H9 (cell line): ENCODE measurements around the gene CDK6. TPM values are rescaled to one million over a fixed set of nuclear protein-coding genes. Genes with fewer than 3 reads are reported as not detected.

Experiments
- DNase-seq: peaks from one replicate; pipeline ENCODE4 v3.0.0-alpha.2; 2017
- H2AFZ ChIP-seq: one replicate; pipeline ENCODE4 v1.6.1; 2013; ENCODE audit warnings: mild to moderate bottlenecking, low read length, control low read depth, moderate library complexity
- H2AK5ac ChIP-seq: 2 replicates; pipeline ENCODE4 v1.6.1; 2013; ENCODE audit warnings: low read length, control low read depth, mixed read lengths; ENCODE audit not compliant: insufficient read length
- H2BK120ac ChIP-seq: one replicate; pipeline ENCODE4 v1.6.1; 2013; ENCODE audit warnings: low read depth, mild to moderate bottlenecking, low read length, control low read depth, inconsistent platforms; ENCODE audit not compliant: poor library complexity, severe bottlenecking
- H2BK12ac ChIP-seq: 2 replicates; pipeline ENCODE4 v1.6.1; 2013; ENCODE audit warnings: low read length, control low read depth, mixed read lengths, low read depth; ENCODE audit not compliant: insufficient read length
- H2BK15ac ChIP-seq: 2 replicates; pipeline ENCODE4 v1.6.1; 2013; ENCODE audit warnings: low read depth, low read length, control low read depth
- H2BK20ac ChIP-seq: one replicate; pipeline ENCODE4 v1.6.1; 2013; ENCODE audit warnings: low read depth, mild to moderate bottlenecking, low read length, control low read depth, inconsistent platforms; ENCODE audit not compliant: poor library complexity, severe bottlenecking
- H2BK5ac ChIP-seq: 2 replicates; pipeline ENCODE4 v1.6.1; 2013; ENCODE audit warnings: low read length, control low read depth, mixed read lengths; ENCODE audit not compliant: insufficient read length
- H3K14ac ChIP-seq: 2 replicates; pipeline ENCODE4 v1.6.1; 2013; ENCODE audit warnings: low read length, control low read depth; ENCODE audit not compliant: insufficient read depth
- H3K18ac ChIP-seq: 2 replicates; pipeline ENCODE4 v1.6.1; 2013; ENCODE audit warnings: low read depth, mild to moderate bottlenecking, mixed read lengths, low read length, control low read depth; ENCODE audit not compliant: insufficient read length
- H3K23ac ChIP-seq: 2 replicates; pipeline ENCODE4 v1.6.1; 2013; ENCODE audit warnings: low read length, control low read depth, mixed read lengths, low read depth; ENCODE audit not compliant: insufficient read length
- H3K23me2 ChIP-seq: 2 replicates; pipeline ENCODE4 v1.6.1; 2013; ENCODE audit warnings: low read depth, mild to moderate bottlenecking, mixed read lengths, low read length, control low read depth; ENCODE audit not compliant: insufficient read length, poor library complexity, severe bottlenecking
- H3K27ac ChIP-seq: 2 replicates; pipeline ENCODE4 v1.5.1; 2013; ENCODE audit warnings: low read length, control low read depth, mixed read lengths, low read depth; ENCODE audit not compliant: insufficient read length
- H3K27me3 ChIP-seq: 2 replicates; pipeline ENCODE4 v1.6.1; 2013; ENCODE audit warnings: low read length, control low read depth, inconsistent platforms; ENCODE audit not compliant: insufficient read depth
- H3K4ac ChIP-seq: 2 replicates; pipeline ENCODE4 v1.6.1; 2013; ENCODE audit warnings: low read depth, mild to moderate bottlenecking, control low read depth, inconsistent platforms, low read length, moderate library complexity
- H3K4me1 ChIP-seq: 2 replicates; pipeline ENCODE4 v1.6.1; 2013; ENCODE audit warnings: low read length, control low read depth, inconsistent platforms; ENCODE audit not compliant: insufficient read depth
- H3K4me2 ChIP-seq: 2 replicates; pipeline ENCODE4 v1.6.1; 2013; ENCODE audit warnings: low read length, control low read depth, mixed read lengths; ENCODE audit not compliant: insufficient read length, insufficient read depth
- H3K56ac ChIP-seq: 2 replicates; pipeline ENCODE4 v1.6.1; 2013; ENCODE audit warnings: low read depth, mild to moderate bottlenecking, mixed read lengths, low read length, control low read depth; ENCODE audit not compliant: insufficient read length
- H3K79me1 ChIP-seq: 2 replicates; pipeline ENCODE4 v1.6.1; 2013; ENCODE audit warnings: low read depth, mild to moderate bottlenecking, moderate library complexity, low read length, control low read depth, inconsistent platforms; ENCODE audit not compliant: insufficient read depth, poor library complexity, severe bottlenecking
- H3K79me2 ChIP-seq: 2 replicates; pipeline ENCODE4 v1.6.1; 2013; ENCODE audit warnings: low read length, control low read depth, inconsistent platforms; ENCODE audit not compliant: insufficient read depth
- H3K9ac ChIP-seq: 2 replicates; pipeline ENCODE4 v1.6.1; 2013; ENCODE audit warnings: low read length, control low read depth, mixed read lengths; ENCODE audit not compliant: insufficient read length; ENCODE audit errors: extremely low read depth
- H3K9me3 ChIP-seq: one replicate; pipeline ENCODE4 v1.6.1; 2013; ENCODE audit warnings: low read depth, low read length, inconsistent platforms; ENCODE audit not compliant: control insufficient read depth
- H3T11ph ChIP-seq: one replicate; pipeline ENCODE4 v1.6.1; 2013; ENCODE audit warnings: mild to moderate bottlenecking, low read length, control low read depth, inconsistent platforms
- H4K20me1 ChIP-seq: one replicate; pipeline ENCODE4 v1.6.1; 2013; ENCODE audit not compliant: control insufficient read depth, insufficient read length, insufficient read depth
- H4K5ac ChIP-seq: 2 replicates; pipeline ENCODE4 v1.6.1; 2013; ENCODE audit warnings: low read depth, mild to moderate bottlenecking, mixed read lengths, low read length, control low read depth; ENCODE audit not compliant: insufficient read length
- H4K8ac ChIP-seq: replicated peaks from 2 replicates; pipeline ENCODE4 v1.6.1; 2013; ENCODE audit warnings: low read length, control low read depth, mixed read lengths, low read depth; ENCODE audit not compliant: insufficient read length
- H4K91ac ChIP-seq: 2 replicates; pipeline ENCODE4 v1.6.1; 2013; ENCODE audit warnings: low read depth, mild to moderate bottlenecking, moderate library complexity, mixed read lengths, low read length, control low read depth; ENCODE audit not compliant: insufficient read length
- H3K27ac Mint-ChIP-seq, 3 experiments: 2 replicates in 2 of 3; 3 replicates in 1 of 3; pipeline ENCODE4 v1.8.0; 2020 to 2021; ENCODE audit warnings: mixed read lengths in 3 of 3, mild to moderate bottlenecking in 1 of 3, moderate library complexity in 1 of 3
- H3K27me3 Mint-ChIP-seq: 2 replicates; pipeline ENCODE4 v1.8.0; 2021; ENCODE audit warnings: low read depth, mild to moderate bottlenecking, moderate library complexity, mixed read lengths
- H3K36me3 Mint-ChIP-seq, 3 experiments: 2 replicates in 2 of 3; 3 replicates in 1 of 3; pipeline ENCODE4 v1.8.0; 2020 to 2021; ENCODE audit warnings: low read depth in 3 of 3, mixed read lengths in 3 of 3; ENCODE audit not compliant: insufficient read depth in 1 of 3
- H3K4me1 Mint-ChIP-seq, 2 experiments: 2 replicates each; pipeline ENCODE4 v1.8.0; 2020; ENCODE audit warnings: mixed read lengths in 2 of 2
- H3K4me3 Mint-ChIP-seq, 2 experiments: 2 replicates in 1 of 2; 3 replicates in 1 of 2; pipeline ENCODE4 v1.8.0; 2020 to 2021; ENCODE audit warnings: mild to moderate bottlenecking in 2 of 2, mixed read lengths in 2 of 2, moderate library complexity in 1 of 2
- H3K9me3 Mint-ChIP-seq, 2 experiments: 2 replicates in 1 of 2; 3 replicates in 1 of 2; pipeline ENCODE4 v1.8.0; 2020; ENCODE audit warnings: mild to moderate bottlenecking in 2 of 2, mixed read lengths in 2 of 2, moderate library complexity in 1 of 2
- CTCF ChIP-seq: fragments of 200-600 bp; sonication (generic); conservative IDR thresholded peaks from 3 replicates; pipeline ENCODE4 v1.8.0; 2021; ENCODE audit warnings: antibody characterized with exemption, mild to moderate bottlenecking
- WGBS: extraction: QIAGEN DNeasy Blood & Tissue Kit; methylation state at CpG from one replicate; pipeline ENCODE4 v1.1.7; 2013; ENCODE audit warnings: missing lambda C conversion rate, low lambda C conversion rate, mixed read lengths; ENCODE audit not compliant: insufficient read length; ENCODE audit errors: extremely low coverage; 5-methylcytosine and 5-hydroxymethylcytosine counted together
- total RNA-seq: library from RNA; stranded (reverse); gene quantifications from 2 replicates; pipeline ENCODE4 v1.2.1, GENCODE V29; 2021

The CDK6 gene
- total RNA-seq, 1 experiment from 2014 or later = 30.0 TPM

GRCh38 chr7:92608380-92609322 lies 227.7 kb downstream of the CDK6 start:
- Histone ChIP-seq H4K5ac (no peak overlapping the region), H3K23ac (no peak overlapping the region), H3K4ac (no peak overlapping the region), H2BK120ac (no peak overlapping the region), H3K23me2 (no peaks in the 10 kb centered on the region), H3K9me3 (no peaks in the 10 kb centered on the region), H2AFZ (peak overlapping the region; percentile 81), H2BK12ac (no peak overlapping the region), H3K18ac (no peak overlapping the region), H2BK15ac (no peak overlapping the region), H3K27me3 (no peaks in the 10 kb centered on the region), H3K27ac (no peak overlapping the region), H4K91ac (no peak overlapping the region), H3K56ac (no peak overlapping the region), H3K14ac (no peak overlapping the region), H4K8ac (no peak overlapping the region), H2BK5ac (no peak overlapping the region), H4K20me1 (no peaks in the 10 kb centered on the region), H3T11ph (no peak overlapping the region), H3K4me1 (no peaks in the 10 kb centered on the region), H2AK5ac (no peak overlapping the region), H3K79me1 (no peaks in the 10 kb centered on the region), H2BK20ac (no peak overlapping the region), H3K9ac (peak overlapping the region; percentile 21), H3K79me2 (no peaks in the 10 kb centered on the region), H3K4me2 (peak overlapping the region; percentile 76)
- H3K9me3 Mint-ChIP-seq = no peaks in the 10 kb centered on the region
- no CpG with 5 or more reads among the region's 27 CpGs for WGBS
- no peak for TF ChIP-seq CTCF
- peaks cover 9% of the 10 kb centered on the region for H3K27me3 Mint-ChIP-seq
- H3K27ac Mint-ChIP-seq = peak overlapping the region; percentile 22 to 75 (median 44); a peak in 5 of 7 replicates
- no peaks in the 10 kb centered on the region for H3K36me3 Mint-ChIP-seq
- peak overlapping the region; percentile 71 to 80 for H3K4me3 Mint-ChIP-seq
- peak; percentile 85 for DNase-seq
- H3K4me1 Mint-ChIP-seq = peaks cover 15 to 17% of the 10 kb centered on the region in 2 experiments
